8988T (cell line): ENCODE measurements around the gene SLC16A2.
A peak's percentile ranks its signal among the peaks of the same experiment; 100 is the strongest.

ENCODE experiments used
- DNase-seq: peaks from one replicate; pipeline ENCODE4 v3.0.0; 2011

Gene SLC16A2

DNA sequence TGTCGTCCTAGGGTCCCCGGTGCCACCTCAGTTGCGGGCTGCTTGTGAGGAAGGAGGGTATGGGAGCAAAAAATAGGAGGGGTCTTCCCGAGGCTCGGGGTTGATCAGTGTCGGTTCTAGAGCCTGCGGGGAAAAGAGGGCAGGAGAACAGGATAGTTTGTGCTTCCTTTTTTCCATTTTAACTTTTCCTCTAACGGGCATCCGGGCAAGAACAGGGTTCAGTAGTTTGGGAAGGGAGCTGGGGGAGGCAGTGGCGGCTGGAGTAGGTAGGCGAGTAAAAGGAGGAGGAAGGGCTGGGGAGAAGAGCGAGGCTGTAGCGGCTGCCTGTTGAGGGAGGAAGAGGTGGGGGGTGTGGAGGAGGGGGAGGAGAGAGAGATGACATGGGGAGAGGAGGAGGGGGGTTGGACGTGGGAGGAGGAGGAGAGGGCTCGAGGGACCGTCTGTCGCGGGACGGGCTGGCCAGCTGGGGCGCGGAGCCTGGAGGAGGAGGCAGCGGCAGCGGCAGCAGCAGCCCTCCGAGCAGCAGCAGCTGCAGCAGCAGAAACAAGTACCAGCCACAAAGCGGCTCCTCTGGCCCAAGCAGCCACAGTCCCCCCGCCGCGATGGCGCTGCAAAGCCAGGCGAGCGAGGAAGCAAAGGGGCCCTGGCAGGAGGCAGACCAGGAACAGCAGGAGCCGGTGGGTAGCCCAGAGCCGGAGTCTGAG, at the start of gene SLC16A2:
TSS of gene SLC16A2 (plus strand) at position 458 of the 704 bp plus-strand sequence. CDS start at position 603, 145 bp downstream.
- peak; percentile 60 for DNase-seq

- DNase-seq = no peak
These were observed 49.0 kb upstream of the SLC16A2 start for GRCh38 chrX:74372272-74372671.

DNA sequence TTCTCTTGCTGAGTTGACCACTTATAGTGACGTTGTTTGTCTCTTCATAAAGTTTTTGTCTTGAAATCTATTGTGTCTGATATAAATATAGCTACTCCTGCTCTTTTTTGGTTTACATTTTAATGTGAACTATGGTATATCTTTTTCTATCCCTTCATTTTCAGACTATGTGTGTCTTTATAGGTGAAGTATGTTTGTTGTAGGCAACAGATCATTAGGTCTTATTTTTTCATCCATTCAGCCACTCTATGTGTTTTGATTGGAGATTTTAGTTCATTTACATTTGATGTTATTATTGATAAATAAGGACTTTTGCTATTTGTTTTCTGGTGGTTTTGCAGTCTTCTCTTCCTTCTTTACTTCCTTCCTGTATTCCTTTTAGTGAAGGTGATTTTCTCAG, 44.0 kb upstream of the SLC16A2 start:
- DNase-seq = no peak

GRCh38 chrX:74382613-74383012, 38.7 kb upstream of the SLC16A2 start:
- peak; percentile 10 for DNase-seq

GRCh38 chrX:74383611-74384010, 37.7 kb upstream of the SLC16A2 start:
- DNase-seq = no peak

DNA sequence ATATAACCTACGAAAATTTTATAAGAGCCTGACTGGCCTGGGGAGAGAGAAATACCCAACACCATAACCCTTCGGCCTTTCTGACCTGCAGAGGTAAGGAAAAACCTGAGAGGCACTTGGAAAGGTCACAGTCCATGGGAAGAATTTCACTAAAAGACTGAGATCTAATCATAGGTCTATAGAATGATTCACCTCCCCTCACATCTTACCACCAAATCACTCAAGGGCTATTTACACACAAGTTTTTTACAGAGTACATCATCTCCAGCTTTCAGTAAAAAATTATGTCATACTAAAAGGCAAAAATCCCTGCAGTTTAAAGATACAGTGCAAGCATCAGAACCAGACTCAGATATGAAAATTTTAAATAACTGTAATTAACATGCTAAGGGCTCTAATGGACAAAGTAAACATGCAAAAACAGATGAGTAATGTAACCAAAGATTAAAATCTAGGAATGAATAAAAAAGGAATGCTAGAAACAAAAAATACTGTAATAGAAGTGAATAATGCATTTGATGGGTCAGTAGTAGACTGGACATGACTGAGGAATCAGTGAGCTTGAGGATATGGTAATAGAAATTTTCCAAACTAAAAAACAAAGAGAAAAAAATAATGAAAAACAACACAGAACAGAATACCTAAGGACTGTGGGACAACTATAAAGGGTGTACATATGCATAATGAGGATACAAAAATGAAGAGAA, 32.1 kb upstream of the SLC16A2 start:
- no peak for DNase-seq

GRCh38 chrX:74395556-74395955, 25.7 kb upstream of the SLC16A2 start:
- DNase-seq = no peak

DNA sequence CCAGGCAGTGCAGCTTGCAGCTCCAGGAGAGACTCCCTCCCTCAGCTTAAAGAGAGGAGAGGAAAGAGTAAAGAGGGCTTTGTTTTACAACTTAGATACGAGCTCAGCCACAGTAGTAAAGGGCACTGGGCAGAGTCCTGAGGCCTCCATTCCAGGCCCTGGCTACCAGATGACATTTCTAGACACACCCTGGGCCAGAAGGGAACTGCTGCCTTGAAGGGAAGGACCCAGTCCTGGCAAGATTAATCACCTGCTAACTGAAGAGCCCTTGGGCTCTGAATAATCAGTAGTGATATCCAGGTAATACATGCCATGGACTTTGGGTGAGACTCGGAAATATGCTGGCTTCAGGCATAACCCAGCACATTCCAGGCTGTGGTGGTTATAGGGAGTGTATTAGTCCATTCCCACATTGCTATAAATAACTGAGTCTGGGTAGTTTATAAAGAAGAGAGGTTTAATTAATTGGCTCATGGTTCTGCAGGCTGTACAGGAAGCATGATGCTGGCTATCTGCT, 15.3 kb upstream of the SLC16A2 start:
- DNase-seq = no peak

DNA sequence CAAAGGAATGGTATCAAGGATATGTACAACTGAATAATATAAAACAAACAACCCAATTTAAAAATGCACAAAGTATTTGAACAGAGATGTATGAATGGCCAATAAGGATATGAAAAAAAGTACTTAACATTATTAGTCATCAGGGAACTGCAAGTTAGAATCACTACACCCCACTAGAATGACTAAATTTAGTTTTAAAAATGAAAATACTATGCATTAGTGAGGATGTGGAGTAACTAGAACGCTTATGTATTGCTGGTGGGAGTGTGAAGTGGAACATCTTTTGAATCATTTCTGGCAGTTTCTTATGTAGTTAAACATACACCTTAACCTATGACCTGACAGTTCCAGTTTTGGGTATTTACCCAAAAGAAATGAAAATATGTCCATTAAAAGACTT, 13.0 kb upstream of the SLC16A2 start:
- no peak for DNase-seq

- DNase-seq = peak; percentile 16
These were observed 1.5 kb upstream of the SLC16A2 start for GRCh38 chrX:74419864-74420195.

GRCh38 chrX:74420196-74421035, 877 bp upstream of the SLC16A2 start:
- DNase-seq = peak; percentile 56

DNA sequence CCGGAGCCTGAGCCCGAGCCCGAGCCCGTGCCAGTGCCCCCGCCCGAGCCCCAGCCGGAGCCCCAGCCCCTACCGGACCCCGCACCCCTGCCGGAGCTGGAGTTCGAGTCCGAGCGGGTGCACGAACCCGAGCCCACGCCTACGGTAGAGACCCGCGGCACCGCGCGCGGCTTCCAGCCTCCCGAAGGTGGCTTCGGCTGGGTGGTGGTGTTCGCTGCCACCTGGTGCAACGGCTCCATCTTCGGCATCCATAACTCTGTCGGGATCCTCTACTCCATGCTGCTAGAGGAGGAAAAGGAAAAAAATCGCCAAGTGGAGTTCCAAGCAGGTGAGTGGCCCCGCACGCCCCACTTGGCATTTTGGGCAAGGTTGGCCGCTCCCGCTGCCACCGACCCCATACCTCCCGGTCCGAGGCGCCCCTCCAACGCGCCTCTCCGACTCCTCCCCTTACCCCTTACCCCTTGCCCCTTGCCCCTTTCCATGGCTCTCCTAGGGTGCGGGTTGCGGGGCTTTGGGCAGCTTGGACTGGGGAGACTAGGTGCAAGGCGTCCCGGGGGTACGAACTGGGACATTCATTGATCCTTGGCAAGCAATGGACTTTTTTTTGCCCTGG, 553 bp downstream of the SLC16A2 start:
- peak; percentile 18 for DNase-seq

DNA sequence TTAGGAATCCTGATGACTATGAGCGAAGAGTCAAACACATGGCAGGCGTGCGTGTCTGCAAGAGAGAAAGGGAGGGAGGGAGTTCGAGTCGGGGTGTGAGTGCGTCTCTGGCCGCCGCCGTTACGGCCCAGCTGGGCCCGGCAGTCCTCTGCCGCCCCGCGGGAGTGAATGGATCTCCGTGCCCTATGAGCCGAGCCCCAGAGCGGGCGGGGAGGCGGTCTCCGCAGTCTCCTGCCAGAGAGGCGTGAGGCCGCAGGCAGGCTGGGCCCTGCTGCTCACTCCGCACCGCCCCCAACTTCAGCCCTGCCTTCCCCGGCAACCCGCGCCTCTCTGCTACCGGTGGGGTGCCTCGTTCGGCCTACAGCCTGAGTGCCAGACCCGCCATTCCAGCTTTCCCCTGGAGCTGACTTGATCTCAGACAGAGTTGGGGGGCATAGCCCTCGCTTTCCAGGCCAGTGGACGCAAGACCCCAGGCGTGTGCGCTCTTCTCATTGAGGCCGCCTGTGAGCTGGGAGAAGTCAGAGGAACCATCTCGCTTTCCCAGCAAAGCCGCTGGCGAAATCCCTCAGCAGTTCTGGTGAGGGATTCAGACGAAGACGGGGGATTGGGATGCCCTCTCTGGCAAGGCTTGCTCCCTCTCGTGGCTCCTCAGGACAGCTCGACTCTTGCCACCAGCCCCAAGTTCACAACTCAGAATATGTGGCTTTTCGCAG, 1.4 kb downstream of the SLC16A2 start:
- DNase-seq = peak; percentile 27

DNA sequence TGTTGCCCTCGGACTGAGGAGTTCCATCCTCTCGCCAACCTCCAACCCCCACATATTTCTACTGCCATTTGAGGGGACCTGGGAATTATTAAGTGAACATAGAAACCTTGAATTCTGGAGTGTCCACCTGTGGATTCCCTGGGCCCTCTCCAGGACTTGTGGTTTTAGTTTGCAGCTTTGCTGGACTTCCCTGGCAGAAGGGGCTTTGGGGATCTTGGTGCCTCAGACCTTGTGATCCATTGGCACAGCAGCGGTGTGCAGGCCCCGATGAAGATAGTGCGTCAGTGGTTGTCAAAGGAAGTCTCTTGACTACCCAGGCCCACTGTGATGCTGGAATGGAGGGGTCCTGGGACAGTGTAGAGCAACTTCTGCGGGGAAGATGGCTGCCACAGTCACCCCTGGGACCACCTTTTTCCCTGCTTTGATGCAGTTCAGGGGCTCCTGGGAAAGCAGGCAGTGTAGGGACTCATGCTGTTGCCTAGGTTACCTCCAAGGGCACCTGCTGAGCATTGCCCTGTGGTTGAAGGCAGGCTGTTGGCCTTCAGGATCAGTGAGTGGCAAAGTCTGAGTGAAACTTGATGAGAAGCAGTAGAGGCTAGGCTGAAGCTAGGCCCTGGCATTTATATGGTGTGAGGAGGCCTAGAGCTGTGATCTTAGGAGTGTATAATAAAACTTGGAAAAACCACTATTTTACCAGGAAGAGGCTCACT, 2.2 kb downstream of the SLC16A2 start:
- no peak for DNase-seq

DNA sequence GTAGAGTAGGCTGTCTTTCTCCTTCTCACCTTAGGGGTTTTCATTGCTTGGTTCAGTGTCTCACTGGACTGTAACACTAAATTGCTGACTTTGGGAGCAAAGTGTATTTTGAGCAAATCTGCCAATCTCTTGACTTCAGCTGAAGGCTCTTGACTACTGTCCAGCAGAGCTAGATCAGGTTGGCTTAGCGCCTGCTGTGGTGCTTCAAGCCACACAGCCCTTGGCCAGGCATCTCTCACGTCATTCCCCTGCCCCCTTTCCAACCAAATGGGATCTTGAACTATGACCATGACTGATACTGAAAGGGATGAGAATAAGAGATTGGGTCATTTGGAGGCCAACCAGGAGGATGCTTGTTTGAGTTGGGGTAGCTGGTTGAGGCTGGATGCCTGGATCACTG, 4.8 kb downstream of the SLC16A2 start:
- DNase-seq = no peak

GRCh38 chrX:74426615-74427014, 5.3 kb downstream of the SLC16A2 start:
- DNase-seq = no peak

DNA sequence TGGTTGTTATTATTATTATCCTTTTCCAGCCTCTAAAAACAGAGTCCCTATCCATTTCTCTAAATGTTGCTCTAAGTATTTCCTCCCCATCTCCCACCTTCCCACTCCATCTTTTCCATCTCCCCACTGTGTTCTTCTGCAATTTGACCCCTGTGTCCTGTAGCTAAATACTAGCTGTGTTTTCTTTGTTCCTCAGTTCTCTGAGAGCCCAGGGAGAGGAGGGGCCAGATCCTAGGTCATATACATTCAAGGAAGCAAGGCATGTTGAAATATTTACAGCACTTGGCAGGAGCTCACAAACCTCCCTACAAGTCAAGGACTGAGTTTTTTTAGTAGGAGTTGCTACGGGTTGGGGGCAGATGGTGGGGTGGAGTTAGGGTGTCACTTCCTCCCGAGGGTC, 10.5 kb downstream of the SLC16A2 start:
- DNase-seq = no peak

- DNase-seq = no peak
These were observed 13.0 kb downstream of the SLC16A2 start for GRCh38 chrX:74434336-74434735.

- DNase-seq = no peak
These were observed 16.2 kb downstream of the SLC16A2 start for GRCh38 chrX:74437530-74437929.

GRCh38 chrX:74438764-74439163, 17.5 kb downstream of the SLC16A2 start:
- no peak for DNase-seq

DNA sequence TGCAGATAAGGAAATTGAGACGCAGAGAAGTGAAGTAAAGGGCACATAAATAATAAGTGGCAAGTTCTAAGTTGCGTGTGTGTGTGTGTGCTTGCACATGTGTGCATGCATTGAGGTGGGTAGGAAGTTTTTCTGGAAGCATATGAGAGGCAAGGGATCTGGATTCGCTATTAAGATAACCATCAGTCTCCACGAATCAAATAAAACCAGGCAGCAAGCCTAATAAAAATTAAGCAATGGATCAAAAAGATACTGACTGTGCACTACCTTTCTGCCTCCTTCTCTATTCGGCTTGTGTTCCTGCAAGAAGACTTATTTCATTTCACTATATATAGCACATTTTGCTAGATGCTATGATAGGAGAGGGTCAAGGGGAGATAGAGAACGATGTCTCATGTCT, 23.8 kb downstream of the SLC16A2 start:
- no peak for DNase-seq

- no peak for DNase-seq
These were observed 25.6 kb downstream of the SLC16A2 start for GRCh38 chrX:74446876-74447275.
